Measurements from ENCODE around the gene SURF1.

DNA sequence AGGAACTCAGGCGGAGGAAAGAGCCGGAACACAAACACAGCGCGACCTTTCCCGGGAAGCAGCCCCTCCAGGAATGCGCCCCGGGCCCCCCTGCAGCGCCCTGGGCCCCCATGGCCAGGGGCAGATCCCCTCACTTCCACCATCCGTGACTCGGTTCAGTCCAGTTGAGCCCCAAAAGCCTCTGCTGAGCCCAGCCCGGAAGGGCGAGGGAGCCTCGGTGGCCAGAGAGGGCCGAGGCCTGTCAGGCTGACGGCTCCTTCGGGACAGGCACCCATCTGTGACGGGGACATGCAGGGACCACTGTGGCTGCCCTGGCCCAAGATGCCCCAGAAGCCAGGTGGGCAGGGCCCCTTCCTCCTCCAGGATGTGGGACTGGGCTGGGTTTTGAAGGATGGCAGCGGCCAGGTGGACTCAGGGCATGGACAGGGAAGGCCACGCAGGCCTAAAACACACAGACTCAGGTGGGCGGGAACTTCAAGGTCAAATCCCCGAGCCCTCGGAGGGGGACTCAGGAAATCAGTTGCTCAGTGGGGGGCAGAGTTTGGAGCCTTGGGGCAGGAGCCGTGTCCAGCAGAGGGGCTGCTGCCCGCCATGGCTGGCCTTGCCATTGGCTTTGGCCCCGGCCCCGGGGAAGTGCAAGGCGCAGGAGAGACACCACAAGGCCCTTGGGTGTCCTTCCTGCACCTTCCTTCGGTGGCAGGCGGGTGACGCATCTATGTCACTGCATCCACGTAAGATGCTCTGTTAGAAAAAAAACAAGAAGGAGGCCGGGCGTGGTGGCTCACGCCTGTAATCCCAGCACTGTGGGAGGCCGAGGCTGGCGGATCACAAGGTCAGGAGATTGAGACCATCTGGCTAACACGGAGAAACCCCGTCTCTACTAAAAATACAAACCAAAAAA is 51.6 kb downstream of the SURF1 start:
- TF ChIP-seq, protein P1, sequence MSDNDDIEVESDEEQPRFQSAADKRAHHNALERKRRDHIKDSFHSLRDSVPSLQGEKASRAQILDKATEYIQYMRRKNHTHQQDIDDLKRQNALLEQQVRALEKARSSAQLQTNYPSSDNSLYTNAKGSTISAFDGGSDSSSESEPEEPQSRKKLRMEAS (IDR thresholded peaks at IDR 0.05; ENCODE audit: low read depth, low read length) = no peak
- TF ChIP-seq, protein P2, sequence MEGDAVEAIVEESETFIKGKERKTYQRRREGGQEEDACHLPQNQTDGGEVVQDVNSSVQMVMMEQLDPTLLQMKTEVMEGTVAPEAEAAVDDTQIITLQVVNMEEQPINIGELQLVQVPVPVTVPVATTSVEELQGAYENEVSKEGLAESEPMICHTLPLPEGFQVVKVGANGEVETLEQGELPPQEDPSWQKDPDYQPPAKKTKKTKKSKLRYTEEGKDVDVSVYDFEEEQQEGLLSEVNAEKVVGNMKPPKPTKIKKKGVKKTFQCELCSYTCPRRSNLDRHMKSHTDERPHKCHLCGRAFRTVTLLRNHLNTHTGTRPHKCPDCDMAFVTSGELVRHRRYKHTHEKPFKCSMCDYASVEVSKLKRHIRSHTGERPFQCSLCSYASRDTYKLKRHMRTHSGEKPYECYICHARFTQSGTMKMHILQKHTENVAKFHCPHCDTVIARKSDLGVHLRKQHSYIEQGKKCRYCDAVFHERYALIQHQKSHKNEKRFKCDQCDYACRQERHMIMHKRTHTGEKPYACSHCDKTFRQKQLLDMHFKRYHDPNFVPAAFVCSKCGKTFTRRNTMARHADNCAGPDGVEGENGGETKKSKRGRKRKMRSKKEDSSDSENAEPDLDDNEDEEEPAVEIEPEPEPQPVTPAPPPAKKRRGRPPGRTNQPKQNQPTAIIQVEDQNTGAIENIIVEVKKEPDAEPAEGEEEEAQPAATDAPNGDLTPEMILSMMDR (IDR thresholded peaks at IDR 0.05; ENCODE audit: low read depth, low read length) = no peak

Measured in NB4 (cell line).